Activated CD4-positive, alpha-beta T cell treated with anti-CD3 and anti-CD28 coated beads for 48 hours (primary cell): Measurements from ENCODE around the gene TKT.

Experiments
- DNase-seq: peaks from one replicate; pipeline ENCODE4 v3.0.0-alpha.2; 2020

The TKT gene

DNA sequence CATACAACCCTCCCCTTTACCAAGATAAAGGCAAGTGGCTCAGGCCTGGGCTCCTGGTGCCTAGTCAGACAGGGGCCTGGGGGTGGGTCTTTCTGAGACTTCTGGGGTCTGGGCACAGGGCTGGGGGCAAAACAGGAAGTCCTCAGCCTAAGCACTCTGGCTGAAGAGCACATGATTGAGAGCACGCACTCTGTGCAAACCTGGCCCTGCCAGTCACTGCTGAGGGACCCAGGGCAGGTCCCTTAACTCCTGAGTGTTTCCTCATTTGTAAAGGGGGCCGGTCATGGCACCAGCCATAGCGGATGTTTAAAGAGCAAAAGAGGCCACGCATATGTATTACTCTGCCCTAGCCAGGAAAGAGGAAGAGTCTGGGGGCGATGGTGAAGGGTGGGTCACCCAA lies 16.0 kb downstream of the TKT start:
- no peak for DNase-seq

DNA sequence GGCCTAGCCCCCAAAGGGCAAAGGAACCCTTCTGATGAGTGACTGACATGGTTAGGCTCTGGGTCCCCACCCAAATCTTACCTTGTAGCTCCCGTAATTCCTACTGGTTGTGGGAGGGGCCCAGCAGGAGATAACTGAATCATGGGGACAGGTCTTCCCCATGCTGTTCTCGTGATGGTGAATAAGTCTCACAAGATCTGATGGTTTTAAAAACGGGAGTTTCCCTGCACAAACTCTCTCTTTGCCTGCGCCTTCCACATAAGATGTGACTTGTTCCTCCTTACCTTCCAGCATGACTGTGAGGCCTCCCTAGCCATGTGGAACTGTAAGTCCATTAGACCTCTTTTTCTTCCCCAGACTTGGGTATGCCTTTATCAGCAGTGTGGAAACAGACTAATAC lies 16.9 kb downstream of the TKT start:
- DNase-seq: no peak

- no peak for DNase-seq
Observed at GRCh38 chr3:53238051-53238850, 17.6 kb downstream of the TKT start.

- DNase-seq: no peak
Observed at GRCh38 chr3:53236112-53236841, 19.5 kb downstream of the TKT start.

GRCh38 chr3:53235545-53235944 lies 20.3 kb downstream of the TKT start:
- no peak for DNase-seq

- no peak for DNase-seq
Observed at GRCh38 chr3:53234841-53235232, 21.0 kb downstream of the TKT start.

GRCh38 chr3:53234130-53234840 lies 21.5 kb downstream of the TKT start:
- DNase-seq: no peak

- no peak for DNase-seq
Observed at GRCh38 chr3:53232641-53233377, 23.0 kb downstream of the TKT start.

DNA sequence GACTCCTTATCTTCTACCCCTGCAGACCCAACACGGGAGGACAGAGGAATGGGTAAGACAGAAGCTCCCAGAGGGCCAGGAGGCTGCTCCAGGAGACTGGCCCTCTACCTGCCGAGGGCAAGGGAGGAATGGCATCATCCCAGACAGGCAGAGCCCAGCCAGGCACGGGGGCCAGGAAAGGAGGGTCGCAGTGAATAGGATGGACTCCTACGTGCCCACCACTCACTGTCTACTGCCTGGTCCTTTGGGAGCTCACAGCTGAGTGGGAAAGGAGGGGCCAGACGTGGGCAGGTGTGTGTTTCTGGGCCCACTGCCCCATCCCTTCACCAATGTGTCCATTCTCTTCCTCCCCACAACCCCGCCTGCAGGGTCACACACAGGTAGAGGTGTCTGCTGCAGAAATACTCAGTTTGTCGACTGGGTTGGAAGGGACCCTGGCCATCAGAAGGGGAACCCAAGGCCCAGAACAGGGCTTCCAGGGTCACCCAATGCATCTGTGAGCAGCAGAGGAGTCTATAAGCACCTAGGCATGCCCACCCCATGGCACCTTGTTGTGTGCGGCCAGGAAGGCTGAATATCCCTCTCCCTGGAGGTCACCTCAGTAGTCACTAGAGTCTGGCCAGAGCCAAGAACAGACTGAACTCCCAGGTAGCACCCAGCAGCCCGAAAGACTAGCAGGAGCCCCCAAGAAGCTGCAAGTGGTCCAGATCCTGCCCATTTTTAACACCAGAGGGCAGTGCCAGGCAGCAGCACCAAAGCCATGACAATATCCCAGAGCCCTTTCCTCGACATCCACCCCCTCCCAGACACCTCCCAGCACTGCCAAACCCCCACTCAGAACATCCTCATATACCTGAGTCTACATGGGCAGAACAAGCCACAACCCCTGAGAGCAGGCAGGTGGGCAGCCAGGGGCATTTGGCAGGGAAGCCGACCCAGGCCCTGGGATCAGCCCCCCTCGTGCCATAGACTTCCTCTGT lies 24.0 kb downstream of the TKT start:
- no peak for DNase-seq

GRCh38 chr3:53230789-53231188 lies 25.0 kb downstream of the TKT start:
- no peak for DNase-seq

- no peak for DNase-seq
Observed at GRCh38 chr3:53230041-53230621, 25.7 kb downstream of the TKT start.

DNA sequence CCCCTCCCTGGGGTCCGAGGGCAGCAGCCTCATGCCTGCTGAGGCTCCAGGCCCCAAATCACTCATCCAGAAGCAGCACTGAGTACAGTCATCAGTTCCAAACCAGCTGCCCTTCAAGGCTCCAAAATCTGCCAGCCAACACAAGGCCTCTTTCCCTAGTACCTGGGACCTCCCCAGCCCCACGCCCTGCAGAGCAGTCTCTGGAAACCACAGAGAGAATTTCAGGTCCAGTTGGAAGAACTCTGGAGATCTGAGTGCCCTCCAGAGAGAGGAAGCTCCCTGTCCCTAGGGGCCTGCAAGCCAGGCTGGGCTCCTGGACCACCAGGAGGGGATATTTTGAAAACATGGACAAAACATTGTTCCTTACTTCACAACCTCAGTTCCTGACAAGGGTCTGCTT lies 26.2 kb downstream of the TKT start:
- no peak for DNase-seq

DNA sequence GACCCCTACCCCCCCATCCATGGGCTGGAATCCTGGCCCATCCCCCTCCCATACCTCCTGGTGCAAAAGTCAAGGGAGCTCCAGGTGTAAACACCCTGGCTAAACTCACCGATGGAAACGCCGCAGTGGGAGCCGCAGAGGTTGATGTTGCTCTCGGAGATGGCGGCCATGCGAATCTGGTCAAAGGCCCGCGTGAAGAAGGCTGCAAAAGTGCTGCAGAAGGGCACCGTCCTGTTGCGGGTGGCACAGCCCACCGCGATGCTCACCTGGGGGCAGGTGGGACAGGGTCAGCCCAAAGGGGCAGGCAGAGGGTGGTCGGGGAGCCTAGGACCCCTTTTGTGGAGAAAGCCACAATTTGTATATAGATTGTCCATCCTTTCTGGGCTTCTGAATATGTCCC lies 26.7 kb downstream of the TKT start:
- no peak for DNase-seq

GRCh38 chr3:53227993-53228885 lies 27.6 kb downstream of the TKT start:
- DNase-seq: no peak

GRCh38 chr3:53226841-53227407 lies 28.9 kb downstream of the TKT start:
- DNase-seq: no peak

DNA sequence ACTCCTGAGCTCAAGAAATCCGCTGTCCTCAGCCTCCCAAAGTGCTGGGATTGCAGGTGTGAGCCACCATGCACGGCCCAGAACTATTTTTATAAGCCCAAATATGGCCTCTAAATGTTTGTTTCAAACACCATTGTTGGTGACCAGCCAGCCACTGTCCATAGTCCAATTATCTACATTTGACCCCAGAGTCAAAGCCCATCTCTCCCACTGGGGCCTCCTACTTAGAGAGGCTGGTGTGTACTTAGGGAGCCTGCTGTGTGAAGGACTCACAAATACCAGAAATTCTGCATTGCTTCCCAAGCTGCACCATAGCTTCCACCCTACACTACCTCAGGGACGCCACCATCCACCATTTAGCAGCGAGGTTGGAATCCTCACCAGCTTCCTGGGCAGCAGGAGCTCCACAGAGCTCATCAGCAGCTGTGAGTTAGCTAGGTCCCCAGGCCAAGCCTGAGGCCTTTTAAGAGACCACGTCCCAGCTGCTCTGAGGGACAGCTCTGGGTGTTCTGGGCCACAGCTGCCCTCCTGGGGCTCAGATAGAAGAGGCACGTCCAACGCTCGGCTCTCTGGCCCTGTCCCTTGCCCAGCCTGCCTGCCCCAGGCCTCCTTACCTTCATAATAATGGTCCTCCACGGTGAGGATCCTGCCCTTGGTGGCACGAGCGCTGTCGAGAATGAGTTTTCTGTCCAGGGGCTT lies 29.5 kb downstream of the TKT start:
- no peak for DNase-seq

GRCh38 chr3:53225651-53226050 lies 30.2 kb downstream of the TKT start:
- no peak for DNase-seq

- no peak for DNase-seq
Observed at GRCh38 chr3:53225181-53225580, 30.6 kb downstream of the TKT start.

DNA sequence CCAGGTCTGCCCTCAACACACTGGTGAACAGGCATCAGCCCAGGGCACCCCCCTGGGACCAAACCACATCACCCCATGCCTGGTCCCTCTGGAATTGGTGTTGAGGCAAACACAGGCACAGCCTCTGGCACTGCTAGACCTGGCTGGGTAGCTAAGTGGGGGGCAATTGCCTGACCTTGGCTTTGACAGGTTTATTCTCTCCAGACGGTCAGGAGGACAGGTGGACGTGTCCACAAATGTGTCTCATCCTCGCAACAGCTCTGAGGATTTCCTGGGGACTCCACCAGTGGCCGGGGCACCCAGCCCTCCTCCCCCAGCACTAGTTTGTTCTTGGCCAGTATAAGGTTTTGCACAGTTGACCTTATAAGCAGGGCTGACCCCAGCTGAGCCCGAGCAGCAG lies 31.3 kb downstream of the TKT start:
- DNase-seq: no peak
